ENCODE data around the gene CDC42. TPM values are rescaled to one million over a fixed set of nuclear protein-coding genes. Genes with fewer than 3 reads are reported as not detected.

CDC42 gene
- total and polyA plus RNA-seq, 10 donors: 108 to 254 (median 220) TPM

- Histone ChIP-seq H3K9me3 (no peaks in the 10 kb centered on the region), H3K27ac (peak overlapping the region in 2 of 8 donors; percentile 11 to 70), H3K36me3 (peaks cover 0 to 70% (median 12%) of the 10 kb centered on the region in 6 donors), H3K27me3 (replicated peaks in 1 of 7) (no peaks in the 10 kb centered on the region), H3K4me1 (peaks cover 10 to 49% (median 33%) of the 10 kb centered on the region in 6 donors), H3K4me3 (no peak overlapping the region)
- peak; percentile 74 for DNase-seq
- intact Hi-C loops (cut with DNase I; ENCODE audit: low total_unique reads): no loop called here
- WGBS, 5 donors: 94 to 96% (median 95%) methylated on average over 35 to 44 of the region's 44 CpGs
- peak in 2 of 3 donors; percentile 54 to 76 for TF ChIP-seq POLR2AphosphoS5 (IDR thresholded peaks at IDR 0.05)
- TF ChIP-seq POLR2A (IDR thresholded peaks at IDR 0.05): no peak
Observed at GRCh38 chr1:22119626-22120468, 67.3 kb downstream of the CDC42 start.

- peaks cover 0 to 64% (median 12%) of the 10 kb centered on the region in 6 donors for H3K36me3 ChIP-seq
- intact Hi-C loops (cut with DNase I; ENCODE audit: low total_unique reads): no loop called here
- H3K9me3 ChIP-seq: no peaks in the 10 kb centered on the region
- H3K4me3 ChIP-seq: no peak overlapping the region
- peaks cover 4 to 44% (median 27%) of the 10 kb centered on the region in 6 donors for H3K4me1 ChIP-seq
- no peak for TF ChIP-seq POLR2AphosphoS5 (IDR thresholded peaks at IDR 0.05)
- no peak for TF ChIP-seq CTCF (IDR thresholded peaks at IDR 0.05 in 8 of 11, conservative IDR thresholded peaks at IDR 0.05 in 3 of 11)
- TF ChIP-seq POLR2A (IDR thresholded peaks at IDR 0.05): no peak
- no peak for DNase-seq
- H3K27ac ChIP-seq: no peak overlapping the region
- WGBS, 5 donors: 86 to 94% (median 88%) methylated on average over 5 to 11 of the region's 11 CpGs
- H3K27me3 ChIP-seq (replicated peaks in 1 of 7): no peaks in the 10 kb centered on the region
Observed at GRCh38 chr1:22120469-22120790, 67.9 kb downstream of the CDC42 start.

GRCh38 chr1:22121421-22121911 is 69.0 kb downstream of the CDC42 start:
- intact Hi-C loops (cut with DNase I; ENCODE audit: low total_unique reads): no loop called here
- DNase-seq: peak; percentile 66
- H3K27ac ChIP-seq: no peak overlapping the region
- peaks cover 0 to 33% (median 19%) of the 10 kb centered on the region in 6 donors for H3K4me1 ChIP-seq
- 76 to 88% (median 83%) methylated on average over 15 of the region's 15 CpGs for WGBS, 5 donors
- no peaks in the 10 kb centered on the region for H3K27me3 ChIP-seq (replicated peaks in 1 of 7)
- peak; percentile 26 to 76 (median 50) for TF ChIP-seq POLR2AphosphoS5 (IDR thresholded peaks at IDR 0.05)
- TF ChIP-seq POLR2A (IDR thresholded peaks at IDR 0.05): no peak
- no peak for TF ChIP-seq CTCF (IDR thresholded peaks at IDR 0.05 in 8 of 11, conservative IDR thresholded peaks at IDR 0.05 in 3 of 11)
- no peaks in the 10 kb centered on the region for H3K9me3 ChIP-seq
- H3K4me3 ChIP-seq: no peak overlapping the region
- H3K36me3 ChIP-seq: peaks cover 0 to 54% (median 12%) of the 10 kb centered on the region in 6 donors

- intact Hi-C loops (cut with DNase I; ENCODE audit: low total_unique reads): no loop called here
- no peaks in the 10 kb centered on the region for H3K27me3 ChIP-seq (replicated peaks in 1 of 7)
- H3K4me1 ChIP-seq: peaks cover 0 to 23% (median 13%) of the 10 kb centered on the region in 6 donors
- no peaks in the 10 kb centered on the region for H3K9me3 ChIP-seq
- DNase-seq: peak; percentile 46
- H3K4me3 ChIP-seq: no peak overlapping the region
- peaks cover 0 to 44% (median 12%) of the 10 kb centered on the region in 6 donors for H3K36me3 ChIP-seq
- TF ChIP-seq CTCF (IDR thresholded peaks at IDR 0.05 in 8 of 11, conservative IDR thresholded peaks at IDR 0.05 in 3 of 11) (no peak), POLR2AphosphoS5 (IDR thresholded peaks at IDR 0.05) (peak in 2 of 3 donors; percentile 24 to 41), POLR2A (IDR thresholded peaks at IDR 0.05) (no peak)
- H3K27ac ChIP-seq: no peak overlapping the region
- WGBS, 5 donors: 86 to 92% (median 90%) methylated on average over 19 to 21 of the region's 21 CpGs
Observed at GRCh38 chr1:22122273-22123070, 70.0 kb downstream of the CDC42 start.

Data from spleen (tissue), 11 donors.